Gastroesophageal sphincter (tissue), 4 donors: ENCODE measurements around the gene ARAP3. TPM values are rescaled to one million over a fixed set of nuclear protein-coding genes. Genes with fewer than 3 reads are reported as not detected.

Experiments used
- ATAC-seq: fragments of 150-250 bp; one replicate; pipeline ENCODE4 v1.9.1; 2016; ENCODE audit warnings: mild to moderate bottlenecking, moderate library complexity
- H3K27ac ChIP-seq, 4 donors: fragments of 200-600 bp; sonication (generic) in 3 of 4; 1 replicate in 3 of 4; 2 replicates in 1 of 4; pipeline ENCODE4 v1.5.1; 2016 to 2019
- H3K27me3 ChIP-seq: fragments of 200-600 bp; sonication (generic); one replicate; pipeline ENCODE4 v1.5.1; 2019
- H3K36me3 ChIP-seq, 2 donors: fragments of 200-600 bp; sonication (generic); one replicate each; pipeline ENCODE4 v1.5.1; 2019; ENCODE audit warnings: control low read depth in 1 of 2
- H3K4me1 ChIP-seq, 3 donors: fragments of 200-600 bp; sonication (generic); 1 replicate in 2 of 3; 2 replicates in 1 of 3; pipeline ENCODE4 v1.5.1; 2016 to 2019; ENCODE audit warnings: control low read depth in 2 of 3
- H3K4me3 ChIP-seq, 2 donors: fragments of 200-600 bp; sonication (generic); one replicate each; pipeline ENCODE4 v1.5.1; 2019; ENCODE audit warnings: mild to moderate bottlenecking in 1 of 2, moderate library complexity in 1 of 2
- H3K9me3 ChIP-seq, 3 donors: fragments of 200-600 bp; sonication (generic); one replicate each; pipeline ENCODE4 v1.5.1; 2017 to 2019; ENCODE audit warnings: control low read depth in 2 of 3
- CTCF ChIP-seq, 4 experiments: fragments of 200-600 bp in 2 of 4; fragments of 450-650 bp in 2 of 4; sonication (generic) in 1 of 4; IDR thresholded peaks; one replicate each; pipeline ENCODE4 v1.5.1; 2017 to 2019; ENCODE audit warnings: antibody characterized with exemption in 4 of 4, mild to moderate bottlenecking in 2 of 4, moderate library complexity in 2 of 4
- EP300 ChIP-seq: sonication (generic); formaldehyde crosslinking; IDR thresholded peaks from one replicate; pipeline ENCODE4 v1.6.1; 2017; ENCODE audit warnings: antibody characterized with exemption, mild to moderate bottlenecking
- POLR2A ChIP-seq, 2 donors: fragments of 450-650 bp; IDR thresholded peaks; one replicate each; pipeline ENCODE4 v1.6.1; 2017; ENCODE audit warnings: antibody characterized with exemption in 2 of 2, mild to moderate bottlenecking in 2 of 2, moderate library complexity in 1 of 2
- POLR2AphosphoS5 ChIP-seq: sonication (generic); formaldehyde crosslinking; IDR thresholded peaks from one replicate; pipeline ENCODE4 v1.6.1; 2017; ENCODE audit warnings: antibody characterized with exemption
- WGBS, 2 donors: methylation state at CpG; one replicate each; pipeline ENCODE4 v1.1.5; 2018; ENCODE audit warnings: low coverage in 1 of 2; 5-methylcytosine and 5-hydroxymethylcytosine counted together
- total RNA-seq, 4 donors: library from RNA; depleted of rRNA; stranded (reverse); fragments of >200 nt; gene quantifications; one replicate each; pipeline ENCODE4 v1.1.0, GENCODE V29; 2016

The ARAP3 gene
- total RNA-seq, 4 donors from 2014 or later, result 5.3 to 7.2 (median 6.2) TPM

- TF ChIP-seq POLR2AphosphoS5 (no peak), POLR2A (IDR thresholded peaks at IDR 0.05) (no peak)
- Histone ChIP-seq H3K4me1 (no peaks in the 10 kb centered on the region), H3K27ac (no peak overlapping the region), H3K4me3 (no peak overlapping the region), H3K27me3 (peaks cover 16% of the 10 kb centered on the region), H3K36me3 (no peaks in the 10 kb centered on the region), H3K9me3 (no peaks in the 10 kb centered on the region)
- ATAC-seq, result no peak
Observed at GRCh38 chr5:141722266-141722665, 40.2 kb upstream of the ARAP3 start.

- TF ChIP-seq CTCF (IDR thresholded peaks at IDR 0.05) (no peak), EP300 (no peak), POLR2A (IDR thresholded peaks at IDR 0.05) (no peak), POLR2AphosphoS5 (no peak)
- 56 to 62% methylated on average over 2 of the region's 3 CpGs for WGBS, 2 donors
- Histone ChIP-seq H3K27me3 (peaks cover 38% of the 10 kb centered on the region), H3K27ac (no peak overlapping the region), H3K36me3 (no peaks in the 10 kb centered on the region), H3K9me3 (no peaks in the 10 kb centered on the region), H3K4me3 (no peak overlapping the region), H3K4me1 (no peaks in the 10 kb centered on the region)
- no peak for ATAC-seq
Observed at GRCh38 chr5:141717043-141717442, 35.0 kb upstream of the ARAP3 start.

GRCh38 chr5:141716468-141716867, 34.4 kb upstream of the ARAP3 start:
- H3K4me1 ChIP-seq, result no peaks in the 10 kb centered on the region
- H3K27me3 ChIP-seq, result peaks cover 42% of the 10 kb centered on the region
- no peak overlapping the region for H3K4me3 ChIP-seq
- no peaks in the 10 kb centered on the region for H3K9me3 ChIP-seq
- H3K36me3 ChIP-seq, result no peaks in the 10 kb centered on the region
- H3K27ac ChIP-seq, result no peak overlapping the region
- TF ChIP-seq POLR2AphosphoS5 (no peak), CTCF (IDR thresholded peaks at IDR 0.05) (no peak), EP300 (no peak), POLR2A (IDR thresholded peaks at IDR 0.05) (no peak)
- WGBS, 2 donors, result 62 to 92% methylated on average over 2 to 3 of the region's 3 CpGs
- no peak for ATAC-seq

- Histone ChIP-seq H3K4me1 (no peaks in the 10 kb centered on the region), H3K27ac (no peak overlapping the region), H3K36me3 (no peaks in the 10 kb centered on the region), H3K9me3 (no peaks in the 10 kb centered on the region), H3K4me3 (no peak overlapping the region), H3K27me3 (peaks cover 42% of the 10 kb centered on the region)
- TF ChIP-seq EP300 (no peak), POLR2AphosphoS5 (no peak), POLR2A (IDR thresholded peaks at IDR 0.05) (no peak), CTCF (IDR thresholded peaks at IDR 0.05) (no peak)
- WGBS, 2 donors, result 30% methylated on average over 2 of the region's 3 CpGs; no CpG with 5 or more reads in 1 of the 2 donors
- no peak for ATAC-seq
Observed at GRCh38 chr5:141716009-141716408, 34.0 kb upstream of the ARAP3 start.

- TF ChIP-seq CTCF (IDR thresholded peaks at IDR 0.05), result no peak
- TF ChIP-seq POLR2A (IDR thresholded peaks at IDR 0.05), result no peak
- TF ChIP-seq POLR2AphosphoS5, result no peak
- no peak for TF ChIP-seq EP300
- Histone ChIP-seq H3K27ac (no peak overlapping the region), H3K4me1 (no peaks in the 10 kb centered on the region), H3K9me3 (no peaks in the 10 kb centered on the region), H3K36me3 (no peaks in the 10 kb centered on the region), H3K4me3 (no peak overlapping the region), H3K27me3 (peaks cover 42% of the 10 kb centered on the region)
- ATAC-seq, result no peak
- 60 to 72% methylated on average over 1 to 7 of the region's 14 CpGs for WGBS, 2 donors
Observed at GRCh38 chr5:141715346-141715905, 33.4 kb upstream of the ARAP3 start.
